MM.1S (cell line): ENCODE results near the gene SIL1.

ENCODE experiments used
- EZH2 ChIP-seq: fragments of 300-600 bp; sonication (generic); optimal IDR thresholded peaks from 2 replicates; pipeline ENCODE3; 2017; ENCODE audit warnings: low read depth, mild to moderate bottlenecking, antibody characterized with exemption, low read length, mixed read lengths
- TF ChIP-seq, protein P1 (sequence below): fragments of 300-600 bp; sonication (generic); IDR thresholded peaks from 2 replicates; pipeline ENCODE4 v1.5.1; 2016; ENCODE audit warnings: antibody characterized with exemption, low read length, mixed read lengths

- TF ChIP-seq EZH2: no peak
- TF ChIP-seq, protein P1, sequence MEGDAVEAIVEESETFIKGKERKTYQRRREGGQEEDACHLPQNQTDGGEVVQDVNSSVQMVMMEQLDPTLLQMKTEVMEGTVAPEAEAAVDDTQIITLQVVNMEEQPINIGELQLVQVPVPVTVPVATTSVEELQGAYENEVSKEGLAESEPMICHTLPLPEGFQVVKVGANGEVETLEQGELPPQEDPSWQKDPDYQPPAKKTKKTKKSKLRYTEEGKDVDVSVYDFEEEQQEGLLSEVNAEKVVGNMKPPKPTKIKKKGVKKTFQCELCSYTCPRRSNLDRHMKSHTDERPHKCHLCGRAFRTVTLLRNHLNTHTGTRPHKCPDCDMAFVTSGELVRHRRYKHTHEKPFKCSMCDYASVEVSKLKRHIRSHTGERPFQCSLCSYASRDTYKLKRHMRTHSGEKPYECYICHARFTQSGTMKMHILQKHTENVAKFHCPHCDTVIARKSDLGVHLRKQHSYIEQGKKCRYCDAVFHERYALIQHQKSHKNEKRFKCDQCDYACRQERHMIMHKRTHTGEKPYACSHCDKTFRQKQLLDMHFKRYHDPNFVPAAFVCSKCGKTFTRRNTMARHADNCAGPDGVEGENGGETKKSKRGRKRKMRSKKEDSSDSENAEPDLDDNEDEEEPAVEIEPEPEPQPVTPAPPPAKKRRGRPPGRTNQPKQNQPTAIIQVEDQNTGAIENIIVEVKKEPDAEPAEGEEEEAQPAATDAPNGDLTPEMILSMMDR: no peak
Measured at GRCh38 chr5:139063664-139064054, 134.5 kb downstream of the SIL1 start.
